ENCODE data around the gene IRF4. TPM values are rescaled to one million over a fixed set of nuclear protein-coding genes. Genes with fewer than 3 reads are reported as not detected.
A peak's percentile ranks its signal among the peaks of the same experiment; 100 is the strongest.

Gene IRF4
- 0.11 and 0.53 TPM in 2 replicates for total RNA-seq (ENCODE audit: low replicate concordance)

DNA sequence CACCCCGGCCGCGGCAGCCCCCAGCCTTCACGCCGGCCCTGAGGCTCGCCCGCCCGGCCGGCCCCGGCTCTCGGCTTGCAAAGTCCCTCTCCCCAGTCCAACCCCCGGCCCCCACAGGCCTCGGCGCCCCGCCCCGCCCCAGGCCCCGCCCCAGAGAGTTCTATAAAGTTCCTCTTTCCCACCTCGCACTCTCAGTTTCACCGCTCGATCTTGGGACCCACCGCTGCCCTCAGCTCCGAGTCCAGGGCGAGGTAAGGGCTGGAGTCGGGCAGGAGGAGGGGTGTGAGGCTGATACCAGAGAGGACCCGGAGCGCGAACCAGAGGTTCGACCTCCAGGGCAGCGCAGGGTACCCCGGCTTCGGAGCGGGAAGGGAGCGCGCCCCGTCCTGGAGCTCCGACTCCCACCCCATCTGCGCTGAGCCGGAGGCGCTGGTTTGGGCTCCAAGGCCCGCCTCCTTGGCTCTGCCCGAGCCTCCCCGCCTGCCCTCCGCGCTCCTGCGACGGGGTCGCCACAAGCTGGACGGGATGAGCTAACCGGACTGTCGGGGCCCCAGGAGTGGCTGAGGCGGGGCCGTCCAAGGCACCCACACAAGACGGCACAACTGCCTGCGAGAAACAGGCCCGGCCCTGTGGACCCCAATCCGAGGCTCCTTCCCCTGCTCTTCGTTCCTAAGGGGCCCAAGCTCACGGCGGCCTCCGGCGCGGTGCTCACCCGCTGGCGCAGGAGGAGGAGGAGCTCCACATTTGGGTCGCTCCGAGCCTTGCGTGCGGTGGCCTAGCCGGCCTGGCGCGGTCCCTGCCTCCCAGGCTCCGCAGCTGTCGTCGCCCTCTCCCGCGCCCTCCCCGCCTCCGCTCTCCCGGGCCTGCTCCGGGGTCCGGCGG, at the start of gene IRF4:
Gene IRF4, plus strand, starts transcription at position 194 of the 882 bp plus-strand sequence. CDS start 1,401 bp downstream, outside the sequence.
- H3K9ac ChIP-seq = no peak within 1 kb of the TSS
- H3K79me2 ChIP-seq (ENCODE audit: low read depth) = no peaks in the 10 kb centered on the region
- no peaks in the 10 kb centered on the region for H3K9me3 Mint-ChIP-seq
- peak within 1 kb of the TSS; percentile 97 for H2AFZ ChIP-seq (replicated peaks)
- H3K4me3 ChIP-seq = peak within 1 kb of the TSS; percentile 43
- H3K27me3 Mint-ChIP-seq (ENCODE audit: insufficient read depth, low read depth) = peaks cover 67% of the 10 kb centered on the region
- peaks cover 97% of the 10 kb centered on the region for H3K27me3 ChIP-seq
- H3K27ac Mint-ChIP-seq = no peak within 1 kb of the TSS
- H3K4me1 Mint-ChIP-seq = peaks cover 13% of the 10 kb centered on the region
- peaks cover 4% of the 10 kb centered on the region for H3K4me1 ChIP-seq
- no peaks in the 10 kb centered on the region for H3K36me3 ChIP-seq
- peaks cover 21% of the 10 kb centered on the region for H4K20me1 ChIP-seq (ENCODE audit: low read depth)
- H3K27ac ChIP-seq = no peak within 1 kb of the TSS
- peak; percentile 73 for DNase-seq (ENCODE audit: low spot score)
- H3K4me3 Mint-ChIP-seq = peak within 1 kb of the TSS; percentile 81
- no peaks in the 10 kb centered on the region for H3K9me3 ChIP-seq (ENCODE audit: low read depth)
- peaks cover 20% of the 10 kb centered on the region for H3F3A ChIP-seq (ENCODE audit: low read depth)
- H3K36me3 Mint-ChIP-seq = no peaks in the 10 kb centered on the region
- peak; percentile 4 for TF ChIP-seq EZH2 (IDR thresholded peaks at IDR 0.05)
- TF ChIP-seq EZH2phosphoT487 (IDR thresholded peaks at IDR 0.05) = peak; percentile 74
- TF ChIP-seq, protein P1, sequence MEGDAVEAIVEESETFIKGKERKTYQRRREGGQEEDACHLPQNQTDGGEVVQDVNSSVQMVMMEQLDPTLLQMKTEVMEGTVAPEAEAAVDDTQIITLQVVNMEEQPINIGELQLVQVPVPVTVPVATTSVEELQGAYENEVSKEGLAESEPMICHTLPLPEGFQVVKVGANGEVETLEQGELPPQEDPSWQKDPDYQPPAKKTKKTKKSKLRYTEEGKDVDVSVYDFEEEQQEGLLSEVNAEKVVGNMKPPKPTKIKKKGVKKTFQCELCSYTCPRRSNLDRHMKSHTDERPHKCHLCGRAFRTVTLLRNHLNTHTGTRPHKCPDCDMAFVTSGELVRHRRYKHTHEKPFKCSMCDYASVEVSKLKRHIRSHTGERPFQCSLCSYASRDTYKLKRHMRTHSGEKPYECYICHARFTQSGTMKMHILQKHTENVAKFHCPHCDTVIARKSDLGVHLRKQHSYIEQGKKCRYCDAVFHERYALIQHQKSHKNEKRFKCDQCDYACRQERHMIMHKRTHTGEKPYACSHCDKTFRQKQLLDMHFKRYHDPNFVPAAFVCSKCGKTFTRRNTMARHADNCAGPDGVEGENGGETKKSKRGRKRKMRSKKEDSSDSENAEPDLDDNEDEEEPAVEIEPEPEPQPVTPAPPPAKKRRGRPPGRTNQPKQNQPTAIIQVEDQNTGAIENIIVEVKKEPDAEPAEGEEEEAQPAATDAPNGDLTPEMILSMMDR (IDR thresholded peaks at IDR 0.05) = no peak
- peak within 1 kb of the TSS; percentile 84 for H3K4me2 ChIP-seq

DNA sequence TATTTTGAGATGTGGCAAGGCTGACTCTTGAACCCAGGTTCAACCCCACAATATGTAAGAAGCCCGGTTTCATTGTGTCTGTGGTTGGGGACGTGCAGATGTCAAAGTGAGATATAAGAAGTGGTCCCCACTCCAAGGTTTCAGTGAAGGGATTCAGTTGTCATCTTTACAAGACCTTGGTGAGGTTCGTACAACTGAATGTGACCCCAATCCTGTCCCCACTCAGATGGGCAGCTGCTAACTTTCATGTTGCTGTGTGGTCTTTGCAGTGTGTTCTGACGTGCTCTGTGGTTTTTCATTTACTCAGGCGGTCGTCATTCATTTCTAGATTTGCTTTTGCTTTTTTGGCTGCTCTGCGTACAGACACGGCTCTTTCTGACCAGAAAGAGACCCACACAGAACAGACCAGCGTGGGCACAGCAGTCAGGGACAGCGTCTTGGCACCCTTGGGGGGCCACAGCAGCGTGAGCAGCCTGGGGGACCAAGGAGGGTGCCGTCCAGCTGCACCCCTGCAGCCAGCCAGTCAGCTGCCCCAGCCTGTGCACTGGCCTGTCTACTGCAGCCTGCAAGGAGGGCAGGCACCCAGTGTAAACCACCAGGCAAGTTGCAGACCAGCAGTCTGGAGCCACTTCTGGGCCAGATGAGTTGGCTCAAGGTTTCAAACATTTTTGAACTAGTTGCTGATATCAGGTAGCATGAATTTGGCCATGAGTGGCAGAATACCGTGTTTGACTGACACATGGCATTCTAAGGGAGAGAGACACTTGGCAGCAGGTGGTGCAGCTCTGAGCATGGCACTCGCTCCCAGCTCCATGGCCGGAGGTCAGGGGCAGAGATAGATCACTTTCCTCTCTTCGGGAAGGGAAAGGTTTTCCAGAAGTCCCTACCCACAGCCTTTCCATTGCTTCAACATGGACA, 49.4 kb upstream of the IRF4 start:
- H3K4me2 ChIP-seq = no peak overlapping the region
- no peak overlapping the region for H3K27ac ChIP-seq
- H3K9ac ChIP-seq = no peak overlapping the region
- Mint-ChIP-seq H3K27ac (no peak overlapping the region), H3K9me3 (peaks cover 54% of the 10 kb centered on the region), H3K27me3 (ENCODE audit: insufficient read depth, low read depth) (peaks cover 13% of the 10 kb centered on the region), H3K36me3 (peaks cover 4% of the 10 kb centered on the region), H3K4me1 (peaks cover 5% of the 10 kb centered on the region), H3K4me3 (no peak overlapping the region)
- TF ChIP-seq EZH2 (IDR thresholded peaks at IDR 0.05) (no peak), EZH2phosphoT487 (IDR thresholded peaks at IDR 0.05) (no peak)
- TF ChIP-seq, protein P1 (IDR thresholded peaks at IDR 0.05) = no peak
- no peak overlapping the region for H2AFZ ChIP-seq (replicated peaks)
- H3K27me3 ChIP-seq = no peaks in the 10 kb centered on the region
- H3K36me3 ChIP-seq = no peaks in the 10 kb centered on the region
- no peaks in the 10 kb centered on the region for H4K20me1 ChIP-seq (ENCODE audit: low read depth)
- H3F3A ChIP-seq (ENCODE audit: low read depth) = no peaks in the 10 kb centered on the region
- H3K79me2 ChIP-seq (ENCODE audit: low read depth) = no peaks in the 10 kb centered on the region
- H3K9me3 ChIP-seq (ENCODE audit: low read depth) = peaks cover 4% of the 10 kb centered on the region
- DNase-seq (ENCODE audit: low spot score) = no peak
- H3K4me3 ChIP-seq = no peak overlapping the region
- no peaks in the 10 kb centered on the region for H3K4me1 ChIP-seq

DNA sequence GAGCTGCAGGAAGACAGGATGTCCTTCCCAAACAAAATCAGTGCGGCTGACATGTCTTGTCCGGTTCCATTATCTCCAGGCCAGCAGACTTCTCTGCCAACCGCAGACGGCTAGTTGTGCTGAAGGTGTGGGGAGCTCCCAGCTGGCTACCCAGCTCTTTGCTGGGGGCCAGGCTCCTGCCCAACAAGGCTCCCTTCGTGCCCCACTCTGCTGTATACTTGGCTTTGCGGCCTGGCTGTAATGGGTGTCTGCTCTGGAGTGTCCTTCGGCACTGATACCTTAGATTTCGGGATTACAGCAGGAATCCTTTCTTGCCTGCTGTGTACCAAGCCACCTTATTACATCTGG, 48.7 kb upstream of the IRF4 start:
- Mint-ChIP-seq H3K9me3 (peaks cover 56% of the 10 kb centered on the region), H3K27me3 (ENCODE audit: insufficient read depth, low read depth) (peaks cover 13% of the 10 kb centered on the region), H3K36me3 (peaks cover 7% of the 10 kb centered on the region), H3K4me3 (no peak overlapping the region), H3K4me1 (peaks cover 4% of the 10 kb centered on the region), H3K27ac (no peak overlapping the region)
- DNase-seq (ENCODE audit: low spot score) = no peak
- Histone ChIP-seq H3K27me3 (no peaks in the 10 kb centered on the region), H3K4me1 (no peaks in the 10 kb centered on the region), H3K36me3 (no peaks in the 10 kb centered on the region), H3F3A (ENCODE audit: low read depth) (no peaks in the 10 kb centered on the region), H3K9ac (no peak overlapping the region), H2AFZ (replicated peaks) (no peak overlapping the region), H4K20me1 (ENCODE audit: low read depth) (no peaks in the 10 kb centered on the region), H3K4me2 (no peak overlapping the region), H3K9me3 (ENCODE audit: low read depth) (peaks cover 4% of the 10 kb centered on the region), H3K79me2 (ENCODE audit: low read depth) (no peaks in the 10 kb centered on the region), H3K27ac (no peak overlapping the region), H3K4me3 (no peak overlapping the region)
- TF ChIP-seq EZH2 (IDR thresholded peaks at IDR 0.05) (no peak), EZH2phosphoT487 (IDR thresholded peaks at IDR 0.05) (no peak)
- TF ChIP-seq, protein P1 (IDR thresholded peaks at IDR 0.05) = no peak
